Parathyroid adenoma (tissue), 2 donors: ENCODE data around the gene MLLT1.

ENCODE experiments used
- H2AFZ ChIP-seq: fragments of 300-600 bp; sonication (generic); one replicate; pipeline ENCODE4 v1.7.0; 2017; ENCODE audit warnings: antibody characterized with exemption, mild to moderate bottlenecking
- H3K27ac ChIP-seq: fragments of 300-600 bp; sonication (generic); one replicate; pipeline ENCODE4 v1.7.0; 2017
- H3K27me3 ChIP-seq: fragments of 300-600 bp; sonication (generic); one replicate; pipeline ENCODE4 v1.7.0; 2017; ENCODE audit warnings: low read length; ENCODE audit not compliant: control insufficient read depth, insufficient read depth
- H3K36me3 ChIP-seq: fragments of 300-600 bp; sonication (generic); one replicate; pipeline ENCODE4 v1.7.0; 2017; ENCODE audit warnings: low read length; ENCODE audit not compliant: control insufficient read depth, insufficient read depth
- H3K4me1 ChIP-seq: fragments of 300-600 bp; sonication (generic); one replicate; pipeline ENCODE4 v1.7.0; 2017; ENCODE audit warnings: control low read depth
- H3K4me2 ChIP-seq: fragments of 300-600 bp; sonication (generic); one replicate; pipeline ENCODE4 v1.7.0; 2017; ENCODE audit warnings: low read length
- H3K4me3 ChIP-seq: fragments of 300-600 bp; sonication (generic); one replicate; pipeline ENCODE4 v1.7.0; 2017; ENCODE audit warnings: low read depth, low read length
- H3K79me2 ChIP-seq: fragments of 300-600 bp; sonication (generic); one replicate; pipeline ENCODE4 v1.7.0; 2017; ENCODE audit warnings: control low read depth
- H3K9ac ChIP-seq: fragments of 300-600 bp; sonication (generic); one replicate; pipeline ENCODE4 v1.7.0; 2017; ENCODE audit warnings: mild to moderate bottlenecking
- H3K9me3 ChIP-seq: fragments of 300-600 bp; sonication (generic); one replicate; pipeline ENCODE4 v1.7.0; 2017; ENCODE audit warnings: low read length; ENCODE audit not compliant: control insufficient read depth
- CTCF ChIP-seq: fragments of 300-600 bp; sonication (generic); IDR thresholded peaks from one replicate; pipeline ENCODE4 v1.7.0; 2017; ENCODE audit warnings: antibody characterized with exemption, mild to moderate bottlenecking
- donor health status: primary hyperparathyroidism.

The MLLT1 gene

GRCh38 chr19:6247007-6247288, 32.8 kb downstream of the MLLT1 start:
- H3K36me3 ChIP-seq: no peaks in the 10 kb centered on the region
- H3K4me2 ChIP-seq: no peak overlapping the region
- peak overlapping the region; percentile 24 for H3K27ac ChIP-seq
- no peak overlapping the region for H3K4me3 ChIP-seq
- H3K9me3 ChIP-seq: no peaks in the 10 kb centered on the region
- H3K4me1 ChIP-seq: peaks cover 33% of the 10 kb centered on the region
- H3K79me2 ChIP-seq: peaks cover 86% of the 10 kb centered on the region
- H3K9ac ChIP-seq: no peak overlapping the region
- H2AFZ ChIP-seq: no peak overlapping the region
- H3K27me3 ChIP-seq: no peaks in the 10 kb centered on the region
- TF ChIP-seq CTCF: no peak

GRCh38 chr19:6246174-6247006, 33.4 kb downstream of the MLLT1 start:
- H3K27me3 ChIP-seq: no peaks in the 10 kb centered on the region
- H3K4me1 ChIP-seq: peaks cover 33% of the 10 kb centered on the region
- no peak overlapping the region for H3K27ac ChIP-seq
- TF ChIP-seq CTCF: no peak
- no peak overlapping the region for H3K4me3 ChIP-seq
- no peaks in the 10 kb centered on the region for H3K36me3 ChIP-seq
- H3K9ac ChIP-seq: no peak overlapping the region
- H3K4me2 ChIP-seq: no peak overlapping the region
- H3K9me3 ChIP-seq: no peaks in the 10 kb centered on the region
- H2AFZ ChIP-seq: no peak overlapping the region
- peaks cover 86% of the 10 kb centered on the region for H3K79me2 ChIP-seq

GRCh38 chr19:6242677-6243076, 37.1 kb downstream of the MLLT1 start:
- TF ChIP-seq CTCF: no peak

GRCh38 chr19:6241680-6242377, 37.9 kb downstream of the MLLT1 start:
- Histone ChIP-seq H3K4me2 (no peak overlapping the region), H3K4me1 (peaks cover 42% of the 10 kb centered on the region), H2AFZ (no peak overlapping the region), H3K36me3 (no peaks in the 10 kb centered on the region), H3K79me2 (peaks cover 81% of the 10 kb centered on the region), H3K27me3 (no peaks in the 10 kb centered on the region), H3K27ac (no peak overlapping the region), H3K4me3 (no peak overlapping the region), H3K9ac (no peak overlapping the region), H3K9me3 (no peaks in the 10 kb centered on the region)
- TF ChIP-seq CTCF: no peak

More at GRCh38 chr19:6242677-6243076, 37.1 kb downstream of the MLLT1 start:
- Histone ChIP-seq H3K4me3 (no peak overlapping the region), H3K27me3 (no peaks in the 10 kb centered on the region), H3K36me3 (no peaks in the 10 kb centered on the region), H3K4me1 (peaks cover 44% of the 10 kb centered on the region), H2AFZ (no peak overlapping the region), H3K27ac (no peak overlapping the region), H3K4me2 (no peak overlapping the region), H3K9ac (no peak overlapping the region), H3K79me2 (peaks cover 85% of the 10 kb centered on the region), H3K9me3 (no peaks in the 10 kb centered on the region)
